HCT116 (cell line): Measurements from ENCODE around the gene TNNI3. TPM values are rescaled to one million over a fixed set of nuclear protein-coding genes. Genes with fewer than 3 reads are reported as not detected.

Source experiments
- ATAC-seq: fragments of 200-7000 bp; cut with Tn5 transposase; 2 replicates; pipeline ENCODE4 v1.9.1; 2020; ENCODE audit warnings: mild to moderate bottlenecking, moderate library complexity
- BruUV-seq: library from RNA; stranded (reverse); fragments of 400-500 nt; replicated peaks from 2 replicates; lab custom pipeline; 2021; lab: Mats Ljungman, UMichigan
- CTCF ChIA-PET: fragments of 300-600 bp; sonication (Branson Sonifier 250); formaldehyde crosslinking; loops from one replicate; lab custom pipeline; 2021; ENCODE audit warnings: antibody characterized with exemption; lab: Charles Lee
- POLR2A ChIA-PET: fragments of 300-600, 350-600 bp; sonication (Branson Sonifier 250); formaldehyde crosslinking; loops from one replicate; lab custom pipeline; 2021; ENCODE audit warnings: antibody characterized with exemption; lab: Charles Lee
- RAD21 ChIA-PET, 2 experiments: fragments of 300-600 bp; sonication (Branson Sonifier 250); formaldehyde crosslinking; loops; one replicate each; lab custom pipeline; 2023; ENCODE audit warnings: low total read pairs in 2 of 2; ENCODE audit not compliant: uncharacterized antibody in 2 of 2, unreplicated experiment in 2 of 2, low non-redundant PET in 1 of 2; lab: Charles Lee
- DNase-seq: peaks from one replicate; pipeline ENCODE4 v3.0.0-alpha.2; 2010; ENCODE audit warnings: low read depth, low spot score
- H2AFZ ChIP-seq: fragments of 200-600 bp; shearing (Covaris generic), sonication (generic); 2 replicates; pipeline ENCODE4 v1.6.1; 2017; ENCODE audit warnings: low read depth, mixed run types, mixed read lengths, antibody characterized with exemption, low read length; ENCODE audit not compliant: poor library complexity, severe bottlenecking
- H3K27ac ChIP-seq: 2 replicates; pipeline ENCODE4 v1.5.1; 2012; ENCODE audit warnings: low read depth, low read length
- H3K27me3 ChIP-seq: fragments of 200-600 bp; sonication (generic); 2 replicates; pipeline ENCODE4 v1.6.1; 2016; ENCODE audit warnings: mixed run types, low read length, mixed read lengths; ENCODE audit not compliant: insufficient read depth
- H3K36me3 ChIP-seq, 2 experiments: fragments of 200-500 bp in 1 of 2; fragments of 200-600 bp in 1 of 2; sonication (Bioruptor generic) in 1 of 2; sonication (generic) in 1 of 2; 2 replicates each; pipeline versions ENCODE4 v1.5.1 to v1.6.1; 2014 to 2016; ENCODE audit warnings: low read length in 2 of 2, inconsistent platforms in 1 of 2, mixed read lengths in 1 of 2, mixed run types in 1 of 2; ENCODE audit not compliant: insufficient read depth in 2 of 2, control insufficient read depth in 1 of 2
- H3K4me1 ChIP-seq, 2 experiments: fragments of 200-600 bp in 1 of 2; sonication (generic) in 1 of 2; 2 replicates each; pipeline versions ENCODE4 v1.5.1 to v1.6.1; 2012 to 2017; ENCODE audit warnings: low read length in 2 of 2, inconsistent platforms in 1 of 2, mild to moderate bottlenecking in 1 of 2, mixed read lengths in 1 of 2, mixed run types in 1 of 2, moderate library complexity in 1 of 2; ENCODE audit not compliant: insufficient read depth in 2 of 2, control insufficient read depth in 1 of 2
- H3K4me2 ChIP-seq: fragments of 200-600 bp; sonication (generic); 2 replicates; pipeline ENCODE4 v1.6.1; 2017; ENCODE audit warnings: mixed run types, low read length, mixed read lengths
- H3K4me3 ChIP-seq, 2 experiments: fragments of 200-600 bp in 1 of 2; sonication (generic) in 1 of 2; replicated peaks in 1 of 2; 2 replicates each; pipeline ENCODE4 v1.5.1; 2011 to 2016; ENCODE audit warnings: low read length in 2 of 2, control low read depth in 1 of 2, low read depth in 1 of 2, mild to moderate bottlenecking in 1 of 2, mixed read lengths in 1 of 2, mixed run types in 1 of 2
- H3K79me2 ChIP-seq: fragments of 200-600 bp; sonication (generic); 2 replicates; pipeline ENCODE4 v1.6.1; 2017; ENCODE audit warnings: mild to moderate bottlenecking, mixed run types, low read length, moderate library complexity, mixed read lengths; ENCODE audit not compliant: insufficient read depth
- H3K9ac ChIP-seq: fragments of 200-600 bp; sonication (generic); 2 replicates; pipeline ENCODE4 v1.6.1; 2016; ENCODE audit warnings: low read length, mixed read lengths
- H3K9me2 ChIP-seq: fragments of 200-600 bp; sonication (generic), shearing (Covaris generic); 2 replicates; pipeline ENCODE4 v1.6.1; 2017; ENCODE audit warnings: mixed run types, mild to moderate bottlenecking, moderate library complexity; ENCODE audit not compliant: insufficient read depth
- H3K9me3 ChIP-seq, 2 experiments: fragments of 200-500 bp in 1 of 2; fragments of 200-600 bp in 1 of 2; sonication (Bioruptor generic) in 1 of 2; sonication (generic) in 1 of 2; 2 replicates each; pipeline ENCODE4 v1.6.1; 2014 to 2017; ENCODE audit warnings: low read length in 2 of 2, mixed read lengths in 2 of 2, inconsistent platforms in 1 of 2, low read depth in 1 of 2, mild to moderate bottlenecking in 1 of 2, mixed run types in 1 of 2, moderate library complexity in 1 of 2; ENCODE audit not compliant: control insufficient read depth in 1 of 2, insufficient read depth in 1 of 2
- H4K20me1 ChIP-seq: fragments of 200-600 bp; sonication (generic), shearing (Covaris generic); 2 replicates; pipeline ENCODE4 v1.6.1; 2017; ENCODE audit warnings: mixed run types, mild to moderate bottlenecking, moderate library complexity; ENCODE audit not compliant: insufficient read depth
- CTCF ChIP-seq, 3 experiments: fragments of 200-600 bp in 1 of 3; sonication (generic) in 1 of 3; IDR thresholded peaks in 2 of 3; conservative IDR thresholded peaks in 1 of 3; 2 replicates each; pipeline ENCODE4 v1.5.1; 2012 to 2017; ENCODE audit warnings: low read depth in 2 of 3, low read length in 2 of 3, antibody characterized with exemption in 1 of 3, borderline replicate concordance in 1 of 3, control low read depth in 1 of 3, mild to moderate bottlenecking in 1 of 3, mixed read lengths in 1 of 3, mixed run types in 1 of 3, moderate library complexity in 1 of 3; ENCODE audit not compliant: insufficient read depth in 1 of 3
- EGR1 ChIP-seq: IDR thresholded peaks from 2 replicates; pipeline ENCODE4 v1.6.1; 2012; ENCODE audit warnings: low read depth
- EZH2phosphoT487 ChIP-seq: fragments of 200-600 bp; IDR thresholded peaks from 2 replicates; pipeline ENCODE4 v1.6.1; 2018; ENCODE audit warnings: antibody characterized with exemption, borderline replicate concordance
- FOSL1 ChIP-seq: IDR thresholded peaks from 2 replicates; pipeline ENCODE4 v1.6.1; 2012; ENCODE audit warnings: low read depth
- SIN3A ChIP-seq: IDR thresholded peaks from 2 replicates; pipeline ENCODE4 v1.6.1; 2012; ENCODE audit warnings: low read depth
- YY1 ChIP-seq: IDR thresholded peaks from 2 replicates; pipeline ENCODE4 v1.6.1; 2011; ENCODE audit warnings: low read length, low read depth, moderate library complexity, mild to moderate bottlenecking; ENCODE audit not compliant: insufficient replicate concordance; ENCODE audit errors: extremely low read depth
- ZBTB33 ChIP-seq: IDR thresholded peaks from 2 replicates; pipeline ENCODE4 v1.6.1; 2011; ENCODE audit warnings: mild to moderate bottlenecking, low read length, moderate library complexity; ENCODE audit not compliant: insufficient replicate concordance; ENCODE audit errors: extremely low read depth
- intact Hi-C: fragments of 100-400 bp; cut with micrococcal nuclease; formaldehyde crosslinking; loops from 2 replicates; pipeline ENCODE4 v1.10.0; 2022
- total RNA-seq: library from RNA; stranded (reverse); gene quantifications from one replicate; pipeline ENCODE4 v1.2.1, GENCODE V29; 2021; ENCODE audit not compliant: unreplicated experiment

TNNI3 gene
- total RNA-seq, 1 experiment from 2014 or later: 42.1 TPM

GRCh38 chr19:55106591-55106990, 50.9 kb downstream of the TNNI3 start:
- RAD21 ChIA-PET: no interaction called here
- no peak overlapping the region for H2AFZ ChIP-seq
- no peak overlapping the region for H3K27ac ChIP-seq
- peaks cover 8 to 14% of the 10 kb centered on the region in 2 experiments; a peak in 3 of 4 replicates for H3K36me3 ChIP-seq
- H3K4me2 ChIP-seq: no peak overlapping the region
- no peak overlapping the region for H3K4me3 ChIP-seq
- H3K9me2 ChIP-seq: no peaks in the 10 kb centered on the region
- intact Hi-C loops: no loop called here
- no peak overlapping the region for H3K9ac ChIP-seq
- no TSS peak for BruUV-seq
- ATAC-seq (no peak), DNase-seq (no peak)
- CTCF ChIA-PET: no interaction called here
- peaks cover 3% of the 10 kb centered on the region; the same call in 1 of the 2 replicates for H4K20me1 ChIP-seq
- no peaks in the 10 kb centered on the region for H3K27me3 ChIP-seq
- H3K79me2 ChIP-seq: peaks cover 8% of the 10 kb centered on the region; the same call in 1 of the 2 replicates
- TF ChIP-seq CTCF (IDR thresholded peaks at IDR 0.05 in 2 of 3, conservative IDR thresholded peaks at IDR 0.05 in 1 of 3; ENCODE audit: borderline replicate concordance in 1 of 3, insufficient read depth in 1 of 3, low read depth in 2 of 3, low read length in 2 of 3): no peak
- TF ChIP-seq EZH2phosphoT487: no peak
- TF ChIP-seq ZBTB33: no peak
- no peak for TF ChIP-seq EGR1
- TF ChIP-seq FOSL1: no peak
- TF ChIP-seq SIN3A: no peak
- TF ChIP-seq YY1: no peak
- H3K9me3 ChIP-seq: no peaks in the 10 kb centered on the region
- no peaks in the 10 kb centered on the region for H3K4me1 ChIP-seq
- POLR2A ChIA-PET: no interaction called here
